ENCODE data around the gene RGS7. TPM values are rescaled to one million over a fixed set of nuclear protein-coding genes. Genes with fewer than 3 reads are reported as not detected.
A peak's percentile ranks its signal among the peaks of the same experiment; 100 is the strongest.

RGS7 gene
- total RNA-seq, 1 experiment from 2014 or later: 4.5 TPM

GRCh38 chr1:240833075-240833474 is 523.9 kb downstream of the RGS7 start:
- DNase-seq (ENCODE audit: low read depth): no peak

GRCh38 chr1:240831922-240832321 is 525.1 kb downstream of the RGS7 start:
- peak; percentile 26 for DNase-seq (ENCODE audit: low read depth)

- DNase-seq (ENCODE audit: low read depth): peak; percentile 89
These were observed 525.8 kb downstream of the RGS7 start for GRCh38 chr1:240831191-240831631.

- DNase-seq (ENCODE audit: low read depth): no peak
These were observed 527.5 kb downstream of the RGS7 start for GRCh38 chr1:240829487-240829886.

GRCh38 chr1:240827786-240828185 is 529.2 kb downstream of the RGS7 start:
- DNase-seq (ENCODE audit: low read depth): no peak

- DNase-seq (ENCODE audit: low read depth): no peak
These were observed 532.8 kb downstream of the RGS7 start for GRCh38 chr1:240824238-240824637.

- DNase-seq (ENCODE audit: low read depth): no peak
These were observed 533.6 kb downstream of the RGS7 start for GRCh38 chr1:240823357-240823756.

GRCh38 chr1:240821925-240822324 is 535.1 kb downstream of the RGS7 start:
- DNase-seq (ENCODE audit: low read depth): no peak

- DNase-seq (ENCODE audit: low read depth): peak; percentile 65
These were observed 536.2 kb downstream of the RGS7 start for GRCh38 chr1:240820816-240821215.

GRCh38 chr1:240816472-240816871 is 540.5 kb downstream of the RGS7 start:
- no peak for DNase-seq (ENCODE audit: low read depth)

GRCh38 chr1:240813720-240814119 is 543.3 kb downstream of the RGS7 start:
- no peak for DNase-seq (ENCODE audit: low read depth)

GRCh38 chr1:240811256-240811655 is 545.7 kb downstream of the RGS7 start:
- peak; percentile 73 for DNase-seq (ENCODE audit: low read depth)

- DNase-seq (ENCODE audit: low read depth): no peak
These were observed 548.6 kb downstream of the RGS7 start for GRCh38 chr1:240808381-240808780.

- peak; percentile 55 for DNase-seq (ENCODE audit: low read depth)
These were observed 550.7 kb downstream of the RGS7 start for GRCh38 chr1:240806200-240806745.

- DNase-seq (ENCODE audit: low read depth): peak; percentile 59
These were observed 552.5 kb downstream of the RGS7 start for GRCh38 chr1:240804475-240804874.

GRCh38 chr1:240803151-240803550 is 553.9 kb downstream of the RGS7 start:
- DNase-seq (ENCODE audit: low read depth): peak; percentile 90

GRCh38 chr1:240802271-240802670 is 554.7 kb downstream of the RGS7 start:
- peak; percentile 37 for DNase-seq (ENCODE audit: low read depth)

GRCh38 chr1:240801442-240801841 is 555.6 kb downstream of the RGS7 start:
- peak; percentile 64 for DNase-seq (ENCODE audit: low read depth)

GRCh38 chr1:240800291-240800690 is 556.7 kb downstream of the RGS7 start:
- peak; percentile 56 for DNase-seq (ENCODE audit: low read depth)

GRCh38 chr1:240797050-240797449 is 560.0 kb downstream of the RGS7 start:
- DNase-seq (ENCODE audit: low read depth): peak; percentile 77

- peak; percentile 34 for DNase-seq (ENCODE audit: low read depth)
These were observed 562.8 kb downstream of the RGS7 start for GRCh38 chr1:240794046-240794843.

- no peak for DNase-seq (ENCODE audit: low read depth)
These were observed 564.0 kb downstream of the RGS7 start for GRCh38 chr1:240792915-240793529.

GRCh38 chr1:240790856-240791255 is 566.1 kb downstream of the RGS7 start:
- DNase-seq (ENCODE audit: low read depth): no peak
